Suppressor macrophage (primary cell): ENCODE data around the gene DHRS11.

Experiments
- DNase-seq, 4 experiments: peaks; one replicate each; pipeline ENCODE4 v3.0.0-alpha.2; 2020 to 2022
- total RNA-seq, 17 experiments: gene quantifications; one replicate each; lab custom pipeline; 2026; ENCODE audit warnings: mixed read lengths in 6 of 17, inconsistent platforms in 3 of 17; lab: John Stamatoyannopoulos, UW

The DHRS11 gene, protein sequence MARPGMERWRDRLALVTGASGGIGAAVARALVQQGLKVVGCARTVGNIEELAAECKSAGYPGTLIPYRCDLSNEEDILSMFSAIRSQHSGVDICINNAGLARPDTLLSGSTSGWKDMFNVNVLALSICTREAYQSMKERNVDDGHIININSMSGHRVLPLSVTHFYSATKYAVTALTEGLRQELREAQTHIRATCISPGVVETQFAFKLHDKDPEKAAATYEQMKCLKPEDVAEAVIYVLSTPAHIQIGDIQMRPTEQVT
- 9.7 to 46.2 (median 29.0) reads per million in 17 experiments for total RNA-seq

DNA sequence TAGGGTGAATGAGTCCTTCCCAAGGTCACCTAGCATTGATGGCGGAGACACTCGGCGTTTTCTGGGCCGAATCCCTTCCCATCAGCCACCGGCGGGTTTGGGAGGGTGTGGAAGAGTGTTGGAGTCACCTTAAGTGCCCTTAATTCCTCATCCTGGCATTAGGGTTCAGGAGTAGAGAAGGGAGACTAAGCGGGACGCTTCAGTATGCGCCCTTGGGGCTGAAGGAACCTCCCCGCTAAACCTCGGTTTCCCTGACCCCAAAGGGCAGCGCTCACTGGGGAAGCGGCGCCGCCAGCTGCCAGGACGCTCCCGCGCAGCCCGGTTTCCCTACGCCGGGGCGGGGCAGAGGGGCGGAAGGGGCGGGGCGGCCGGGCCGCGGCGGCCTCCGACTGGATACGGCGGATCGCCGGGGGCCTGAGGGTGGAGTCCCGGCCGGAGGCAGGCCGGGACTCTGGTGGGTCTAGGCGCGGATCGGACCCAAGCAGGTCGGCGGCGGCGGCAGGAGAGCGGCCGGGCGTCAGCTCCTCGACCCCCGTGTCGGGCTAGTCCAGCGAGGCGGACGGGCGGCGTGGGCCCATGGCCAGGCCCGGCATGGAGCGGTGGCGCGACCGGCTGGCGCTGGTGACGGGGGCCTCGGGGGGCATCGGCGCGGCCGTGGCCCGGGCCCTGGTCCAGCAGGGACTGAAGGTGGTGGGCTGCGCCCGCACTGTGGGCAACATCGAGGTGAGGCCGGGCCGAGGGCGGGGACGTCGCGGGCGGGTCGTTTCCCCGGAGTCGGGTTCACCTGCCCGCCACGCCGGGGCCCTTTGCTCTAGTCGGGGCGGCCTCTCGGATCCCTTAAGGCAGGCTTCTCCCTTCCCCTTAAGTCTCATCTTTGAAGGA, at the start of gene DHRS11:
Gene DHRS11, plus strand, starts transcription at position 446 of the 882 bp plus-strand sequence. Its CDS starts 131 bp downstream, at position 577.
- peak; percentile 85 to 94 (median 90) for DNase-seq

DNA sequence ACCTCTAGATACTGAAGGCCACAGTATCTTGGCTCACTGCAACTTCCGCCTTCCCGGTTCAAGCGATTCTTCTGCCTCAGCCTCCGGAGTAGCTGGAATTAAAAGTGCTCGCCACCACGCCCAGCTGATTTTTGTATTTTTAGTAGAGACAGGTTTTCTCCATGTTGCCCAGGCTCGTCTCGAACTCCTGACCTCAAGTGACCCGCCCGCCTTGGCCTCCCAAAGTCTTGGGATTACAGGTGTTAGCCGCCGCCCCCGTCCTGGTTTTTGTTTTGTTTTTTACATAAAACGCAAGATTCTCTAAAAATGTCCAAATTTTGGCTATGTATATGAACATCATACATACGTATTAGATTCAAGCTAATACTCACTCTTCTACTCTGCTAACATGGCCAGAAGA, 48.9 kb upstream of the DHRS11 start:
- no peak for DNase-seq

DNA sequence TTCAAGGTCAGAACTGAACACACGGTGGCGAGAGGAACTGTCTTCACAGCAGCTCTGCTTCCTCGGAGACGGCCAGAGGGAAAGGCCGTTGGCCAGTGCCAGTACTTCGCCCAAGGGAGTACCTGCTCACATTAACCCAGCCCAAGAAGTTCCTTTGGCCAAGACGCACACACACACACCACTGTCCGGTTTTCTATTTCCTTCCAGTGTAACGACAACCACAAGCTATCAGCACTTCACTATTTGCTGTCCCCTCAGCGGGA, 47.7 kb upstream of the DHRS11 start:
- peak; percentile 63 to 77 (median 74) for DNase-seq

DNA sequence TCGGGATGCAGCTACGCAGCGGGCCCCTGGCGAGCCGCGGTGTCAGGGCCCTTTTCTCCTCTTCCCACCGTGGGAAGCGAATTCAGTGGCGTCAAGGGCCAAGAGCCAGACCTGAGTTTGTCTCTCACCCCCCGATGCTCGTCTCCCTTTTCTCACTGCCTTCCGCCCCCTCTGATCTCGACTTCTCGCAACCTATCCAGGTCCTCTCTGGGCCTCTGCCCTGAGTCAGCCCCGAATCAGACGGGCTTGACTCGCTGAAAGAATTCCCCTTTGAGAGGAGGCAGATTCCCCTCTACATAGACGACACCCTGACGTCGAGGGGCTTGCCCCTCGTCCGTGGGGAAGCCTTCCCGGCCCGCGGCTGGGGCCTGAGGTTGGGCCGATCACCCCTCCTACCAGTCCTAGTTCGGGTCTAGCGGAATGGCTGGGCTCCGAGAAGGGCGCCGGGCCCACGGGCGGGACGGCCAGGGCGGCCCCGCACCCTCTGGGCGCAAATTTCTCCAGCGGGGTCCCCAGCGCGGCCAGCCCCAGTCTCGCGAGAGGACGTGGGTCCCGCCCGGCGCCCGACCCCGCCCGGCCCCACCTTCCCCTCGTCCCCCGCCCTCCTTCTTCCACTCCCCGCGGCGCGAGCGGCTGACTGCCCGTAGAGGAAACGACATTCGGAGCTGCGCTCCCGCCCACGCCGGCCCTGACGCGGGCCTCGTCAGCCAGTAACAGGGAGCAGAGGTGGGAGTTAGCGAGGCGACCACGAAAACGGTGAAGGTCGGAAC, 47.2 kb upstream of the DHRS11 start, which contains the start of gene GGNBP2:
Gene GGNBP2, plus strand, starts transcription at position 613 of the 770 bp plus-strand sequence. CDS start 806 bp downstream, outside the sequence.
- peak; percentile 96 to 100 (median 98) for DNase-seq

DNA sequence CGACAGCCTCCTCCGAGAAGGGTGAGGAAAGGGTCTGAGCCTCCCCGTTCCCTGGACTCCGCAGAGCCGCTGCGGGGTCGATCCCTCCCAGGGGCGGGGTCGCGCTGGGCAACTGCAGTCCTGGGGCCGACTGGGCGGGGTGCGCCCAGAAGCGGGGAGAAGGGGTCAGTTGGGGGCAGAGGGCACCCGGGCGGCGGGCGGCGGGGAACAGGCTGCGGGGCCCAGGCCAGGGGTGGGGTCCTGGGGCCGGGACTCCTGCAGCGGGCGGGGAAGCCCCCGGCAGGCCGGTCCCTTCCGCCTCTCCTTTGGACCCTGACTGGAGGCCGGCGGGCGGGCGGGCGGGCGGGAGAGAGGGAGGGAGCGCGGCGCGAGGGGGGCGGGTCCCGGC, 46.6 kb upstream of the DHRS11 start:
- DNase-seq = no peak

DNA sequence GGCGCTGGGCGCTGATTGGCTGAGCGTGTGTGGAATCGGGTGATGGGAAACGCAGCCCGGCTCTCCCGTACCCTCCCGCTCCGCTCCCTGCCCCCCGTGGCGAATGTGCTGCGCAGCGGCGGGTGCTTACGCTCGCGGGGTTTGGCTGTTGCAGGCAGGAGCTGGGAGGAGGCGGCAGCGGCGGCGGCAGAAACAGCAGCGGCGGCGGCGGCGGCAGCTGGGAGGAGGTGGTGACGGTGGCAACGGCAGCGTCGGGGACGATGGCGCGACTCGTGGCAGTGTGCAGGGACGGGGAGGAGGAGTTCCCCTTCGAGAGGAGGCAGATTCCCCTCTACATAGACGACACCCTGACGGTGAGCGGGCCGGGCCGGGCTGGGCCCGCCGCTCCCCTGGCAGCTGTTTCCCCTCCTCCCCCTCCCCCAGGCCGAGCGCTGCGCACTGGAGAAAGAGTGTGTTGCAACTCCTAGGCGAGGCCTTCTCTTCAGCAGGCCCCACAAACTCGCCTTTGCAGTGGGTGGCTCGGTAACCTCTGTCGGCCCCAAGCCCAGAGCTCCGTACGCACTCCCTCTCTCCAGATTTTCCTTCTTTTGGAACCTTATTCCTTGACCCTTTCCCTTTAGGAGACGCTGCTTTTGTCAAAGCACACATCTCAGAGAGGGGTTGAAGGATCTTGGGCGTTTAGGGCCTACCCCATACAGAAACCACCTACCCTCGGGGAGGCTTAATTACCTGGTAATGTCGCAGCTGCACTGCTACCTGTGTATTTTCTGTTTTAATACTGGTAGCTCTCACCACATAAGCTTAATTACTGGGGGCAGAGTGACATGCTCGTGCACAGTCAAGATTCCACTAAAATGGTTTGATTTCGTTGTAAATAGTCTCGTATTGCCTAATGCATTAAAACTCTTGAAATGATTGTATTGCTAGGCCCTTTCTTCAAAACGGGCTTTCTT, 45.9 kb upstream of the DHRS11 start:
- peak; percentile 96 to 98 (median 98) for DNase-seq

DNA sequence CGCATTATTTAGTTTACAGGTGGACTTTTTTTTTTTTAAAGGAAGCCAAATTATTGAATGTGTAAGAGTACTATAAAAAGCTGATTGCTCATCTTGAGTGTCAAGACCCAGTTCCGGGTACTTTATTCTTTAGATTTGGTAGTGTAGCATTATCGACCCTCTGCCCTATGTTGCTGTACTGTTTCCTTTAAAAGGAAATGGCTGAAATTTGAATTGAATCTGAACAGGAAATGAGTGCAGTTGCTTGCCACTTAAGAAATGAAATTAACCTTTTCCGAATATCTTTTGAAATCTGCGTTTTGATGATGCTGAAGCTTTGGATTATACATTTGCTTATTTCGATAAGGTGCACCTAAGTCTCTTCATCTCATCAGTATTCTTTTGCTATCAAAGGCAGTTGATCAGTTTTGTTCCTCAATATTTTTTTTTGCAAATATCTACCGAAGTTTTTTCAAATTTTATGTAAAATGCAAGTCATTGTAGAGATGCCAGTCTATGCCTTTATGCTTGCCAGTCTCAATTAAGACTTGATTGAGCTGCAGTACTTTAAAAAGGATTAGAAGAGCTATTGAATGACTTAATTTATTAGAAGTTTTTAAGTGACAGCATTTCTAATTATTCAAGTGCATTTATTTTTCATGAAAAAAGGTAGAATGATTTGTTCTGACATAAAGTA, 45.1 kb upstream of the DHRS11 start:
- peak in 2 of 4 experiments; percentile 27 to 29 for DNase-seq

DNA sequence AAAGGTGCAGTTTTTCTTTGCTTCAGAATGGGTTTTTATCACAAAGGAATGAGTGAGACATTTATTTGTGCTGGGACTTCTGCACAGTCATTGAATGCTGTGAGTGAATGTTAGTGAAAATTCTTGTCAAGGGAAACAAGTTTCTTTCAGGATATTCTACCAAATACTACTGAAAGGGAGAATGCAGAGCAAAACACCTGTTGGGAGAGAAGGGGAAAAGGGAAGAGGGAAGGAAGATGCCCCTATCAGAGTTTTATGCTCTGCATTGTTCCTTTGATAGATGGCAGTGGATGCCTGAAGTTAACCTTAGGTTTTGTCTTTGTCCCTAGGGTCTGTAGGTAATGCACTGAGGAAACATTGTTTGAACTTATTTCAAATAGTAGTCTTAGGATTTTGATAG, 43.9 kb upstream of the DHRS11 start:
- DNase-seq = no peak

DNA sequence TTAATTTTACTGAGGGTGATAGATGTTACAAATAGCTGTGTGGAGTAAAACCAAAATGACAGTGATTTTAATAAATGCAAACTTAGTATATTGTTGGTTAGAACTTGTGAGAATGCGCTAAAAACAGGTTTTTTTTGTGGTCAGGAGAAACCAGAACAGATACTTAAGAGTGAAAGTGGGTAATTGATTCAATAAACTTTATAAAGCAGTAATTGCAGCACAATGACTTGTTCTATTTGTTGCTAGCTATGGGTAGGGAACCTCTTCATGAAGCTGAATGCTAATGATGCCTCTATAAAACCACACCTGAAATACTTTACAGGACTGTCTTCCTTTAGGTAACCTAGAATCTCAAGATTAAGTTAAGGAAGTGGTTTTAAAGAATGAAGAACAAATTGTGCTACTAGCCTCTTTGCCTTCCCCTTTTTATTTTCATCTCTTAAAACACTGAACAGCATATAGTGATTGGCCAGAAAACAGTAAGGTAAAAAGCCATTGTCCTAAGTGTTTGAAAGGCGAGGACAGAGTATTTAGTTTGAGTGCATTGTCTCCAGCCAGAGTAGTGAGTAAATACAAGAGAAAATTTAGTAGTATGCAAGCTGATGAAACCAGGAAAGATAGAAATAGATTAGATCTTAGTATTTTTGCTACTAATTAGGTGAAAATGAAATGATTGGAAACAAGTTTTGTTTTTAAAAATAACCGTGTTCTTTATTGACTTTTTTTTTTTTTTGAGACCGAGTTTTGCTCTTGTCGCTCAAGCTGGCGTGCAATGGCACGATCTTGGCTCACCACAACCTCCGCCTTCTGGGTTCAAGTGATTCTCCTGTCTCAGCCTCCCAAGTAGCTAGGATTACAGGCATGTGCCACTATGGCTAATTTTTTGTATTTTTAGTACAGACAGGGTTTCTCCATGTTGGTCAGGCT, 40.9 kb upstream of the DHRS11 start:
- peak in 3 of 4 experiments; percentile 3 to 44 (median 19) for DNase-seq

DNA sequence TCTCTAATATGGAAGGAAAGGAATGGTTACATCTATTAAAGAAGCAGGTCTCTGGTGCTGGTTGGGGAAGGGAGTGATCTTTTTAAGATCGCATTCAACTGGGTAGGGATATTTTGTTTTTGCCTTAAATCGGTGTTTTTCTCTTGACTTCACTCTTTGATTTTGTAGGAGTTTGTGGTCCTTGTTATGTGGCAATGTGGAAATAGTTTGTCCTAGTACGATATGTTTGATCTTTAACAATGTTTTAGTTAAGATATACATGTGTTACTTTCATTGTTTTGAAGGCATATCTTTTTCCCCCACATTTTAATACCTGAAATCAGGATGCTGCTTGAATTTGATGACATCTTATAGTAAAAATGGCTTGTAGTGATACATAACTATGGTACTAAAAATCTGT, 38.2 kb upstream of the DHRS11 start:
- DNase-seq = no peak

DNA sequence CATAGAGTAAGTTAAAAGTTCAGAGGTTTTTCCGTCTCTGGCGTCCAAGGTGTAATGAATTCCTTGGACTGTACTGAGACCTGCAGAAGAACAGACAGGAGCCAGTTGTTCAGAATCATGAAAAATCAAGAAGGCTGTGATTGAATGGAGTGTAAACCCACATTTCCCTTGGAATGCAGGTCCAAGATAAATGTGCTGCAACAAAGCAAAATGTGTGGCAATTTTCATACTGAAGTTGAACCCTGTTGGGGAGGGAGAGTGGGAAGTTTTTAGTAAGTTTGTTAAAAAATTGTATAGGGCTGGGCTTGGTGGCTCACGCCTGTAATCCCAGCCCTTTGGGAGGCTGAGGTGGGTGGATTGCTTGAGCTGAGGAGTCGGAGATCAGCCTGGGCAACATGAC, 25.6 kb upstream of the DHRS11 start:
- no peak for DNase-seq

DNA sequence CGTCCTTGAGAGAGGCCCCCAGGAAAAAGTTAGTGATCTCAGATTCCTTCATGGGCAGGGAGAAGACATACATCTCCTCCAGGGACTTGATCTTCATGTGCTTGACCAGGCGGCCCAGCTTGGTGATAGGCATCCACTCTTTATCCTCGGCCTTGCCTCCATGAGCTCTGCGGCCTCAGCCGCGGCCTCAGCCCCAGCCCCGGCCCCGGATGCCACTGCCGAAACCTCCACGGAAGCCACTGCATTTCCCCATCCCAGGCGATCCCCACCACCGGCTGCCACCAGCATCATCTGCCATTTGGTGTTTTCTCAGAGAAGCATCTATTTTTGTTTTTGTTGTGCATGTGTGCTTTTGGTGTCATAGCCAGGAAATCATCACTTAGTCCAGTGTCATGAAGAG, 16.7 kb upstream of the DHRS11 start:
- DNase-seq = no peak

DNA sequence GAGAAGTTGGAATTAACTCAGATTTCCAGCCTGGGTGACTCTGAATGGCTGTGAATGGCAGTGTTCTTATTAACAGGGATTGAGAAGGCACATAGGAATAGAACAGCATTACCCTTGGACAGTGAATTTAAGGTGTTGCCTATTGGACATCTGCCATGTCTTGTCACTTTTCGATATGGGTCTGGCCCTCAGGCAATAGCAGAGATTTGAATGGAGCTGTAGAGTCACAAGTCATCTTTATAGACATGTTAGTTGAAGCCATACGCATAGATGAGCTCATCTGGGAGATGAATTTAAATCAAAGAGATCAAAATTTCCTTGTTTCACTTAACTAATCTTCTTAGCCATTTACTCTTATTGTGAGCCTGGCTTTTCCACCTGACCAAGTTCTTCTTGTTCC, 14.9 kb upstream of the DHRS11 start:
- DNase-seq = no peak

DNA sequence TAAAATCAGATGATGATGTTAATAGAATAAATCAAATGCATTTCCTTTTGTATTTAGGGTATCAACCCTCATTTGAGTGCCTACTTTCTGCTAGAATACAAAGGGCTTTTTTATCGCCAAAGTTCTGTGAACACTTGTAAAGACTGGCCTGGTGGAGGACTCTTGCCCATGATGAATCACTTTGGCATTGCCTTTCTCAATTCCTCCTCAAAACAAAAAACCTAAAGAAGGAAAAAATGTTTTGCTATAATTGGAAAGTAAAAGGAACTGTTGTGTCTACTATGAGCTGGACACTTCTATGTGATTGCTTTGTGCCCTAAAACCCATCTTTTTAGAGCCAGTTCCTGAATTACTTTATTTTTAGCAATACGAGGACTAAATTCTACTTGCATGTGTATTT, 13.0 kb upstream of the DHRS11 start:
- no peak for DNase-seq

DNA sequence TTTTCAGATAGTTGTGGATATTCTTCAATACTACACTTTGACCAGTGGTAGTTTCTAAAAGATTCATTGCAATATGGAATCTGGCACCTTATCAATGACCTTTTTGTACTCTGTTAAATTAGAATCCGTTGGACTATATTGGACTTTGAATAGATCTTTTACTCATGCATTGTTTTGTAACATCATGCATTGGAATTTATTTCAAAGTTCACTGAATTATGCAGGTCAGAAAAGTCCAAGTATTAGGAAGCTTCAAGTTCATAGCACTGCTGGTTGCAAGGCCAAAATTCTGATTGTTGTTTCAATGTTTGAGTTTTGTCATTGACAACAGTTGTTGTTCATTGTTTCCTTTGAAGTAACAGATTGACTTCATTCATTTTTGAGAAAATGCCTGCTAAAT, 7.9 kb upstream of the DHRS11 start:
- no peak for DNase-seq

DNA sequence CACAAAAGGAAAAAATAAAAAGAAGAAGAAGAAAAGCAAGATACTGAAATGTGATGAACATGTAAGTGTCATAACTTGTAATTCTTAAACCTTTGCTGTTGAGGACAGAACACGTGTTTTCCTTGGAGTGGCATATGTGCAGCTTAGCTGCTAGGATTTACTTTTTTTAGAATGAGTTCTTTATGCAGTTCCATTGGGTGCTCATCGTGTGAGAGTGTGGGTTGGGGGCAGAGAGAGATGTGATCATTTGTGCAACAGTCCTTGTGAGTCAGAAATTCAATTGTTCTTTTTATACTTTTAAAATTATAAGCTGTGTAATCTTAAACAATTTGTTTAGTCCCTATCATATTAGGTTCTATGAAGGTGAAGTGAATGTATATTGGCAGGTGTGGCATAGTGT, 5.5 kb upstream of the DHRS11 start:
- DNase-seq = no peak

DNA sequence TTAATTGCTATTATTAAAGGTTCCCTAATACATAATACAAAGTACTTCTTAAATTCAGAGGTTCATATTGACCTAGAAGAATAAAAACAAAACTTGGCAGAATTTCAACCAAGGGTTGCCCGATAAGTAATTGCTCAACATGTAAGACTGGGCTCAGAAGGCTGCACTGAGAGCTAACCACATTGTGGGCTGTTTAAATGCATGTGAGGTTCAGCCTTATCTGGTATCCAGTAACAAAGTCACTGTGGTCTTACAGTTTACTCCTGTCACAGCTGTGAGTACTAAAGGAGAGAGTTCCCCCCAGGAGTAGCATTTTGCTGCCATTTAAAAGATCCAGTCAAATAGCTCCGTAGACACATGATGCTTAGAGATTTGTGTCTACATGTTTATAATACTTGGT, 1.6 kb upstream of the DHRS11 start:
- DNase-seq = peak in 2 of 4 experiments; percentile 16 to 25

DNA sequence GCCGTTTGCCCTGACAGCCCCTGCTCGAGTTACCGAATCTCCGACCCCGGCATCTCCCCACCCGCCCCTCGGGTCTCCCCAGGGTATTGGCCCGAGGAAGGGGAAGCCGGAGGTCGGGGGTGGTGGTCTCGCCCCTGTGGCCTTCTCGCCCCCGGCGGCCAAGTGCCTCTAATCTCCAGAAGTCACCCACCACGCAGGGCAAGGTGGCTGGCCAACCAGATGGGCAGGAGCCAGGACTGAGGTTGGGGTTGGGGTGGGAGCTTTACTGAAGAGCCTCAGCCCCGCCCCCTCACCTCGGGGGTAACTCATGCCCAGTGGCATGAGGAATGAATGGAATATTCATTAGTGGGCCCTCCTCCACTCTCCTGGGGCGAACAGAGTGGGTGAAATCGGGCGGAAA, 637 bp downstream of the DHRS11 start:
- DNase-seq = peak; percentile 51 to 70 (median 68)

DNA sequence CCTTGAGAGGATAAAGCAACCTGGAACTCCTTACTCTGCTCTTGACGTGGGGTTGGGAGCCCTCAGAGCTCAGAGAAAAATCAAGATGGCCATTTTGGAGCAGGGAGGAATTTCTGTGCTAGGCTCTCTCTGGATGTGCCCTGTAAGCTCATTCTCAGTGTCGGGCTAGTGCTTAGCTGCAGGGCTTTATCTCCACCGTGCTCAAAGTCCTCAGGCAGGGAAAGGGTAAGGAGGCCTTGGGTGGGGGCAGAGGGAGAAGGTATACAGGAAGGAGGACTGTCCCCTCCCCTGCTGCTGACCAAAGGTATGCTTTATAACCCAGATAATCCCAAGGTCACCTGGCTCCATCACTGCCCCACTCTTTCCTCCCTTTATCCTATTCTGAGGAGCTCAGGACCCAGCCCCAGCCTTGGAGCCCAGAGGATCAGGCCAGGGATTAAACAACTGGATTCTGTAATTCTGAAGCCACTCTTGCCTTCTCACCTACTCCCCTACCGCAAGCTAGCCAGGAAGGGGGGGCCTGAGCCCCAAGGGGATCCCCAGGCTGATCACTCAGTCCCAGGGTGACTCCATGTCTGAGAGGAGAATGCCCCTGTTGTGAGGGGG, 1.1 kb downstream of the DHRS11 start:
- peak in 2 of 4 experiments; percentile 35 to 50 for DNase-seq
